ENCODE measurements around the gene MICAL3. TPM values are rescaled to one million over a fixed set of nuclear protein-coding genes. Genes with fewer than 3 reads are reported as not detected.

MICAL3 gene
- total and polyA plus RNA-seq, 9 donors, result 17.5 to 106 (median 81.3) TPM

GRCh38 chr22:17915676-17916075 lies 108.7 kb downstream of the MICAL3 start:
- TF ChIP-seq POLR2A (IDR thresholded peaks at IDR 0.05) (no peak), EP300 (IDR thresholded peaks at IDR 0.05) (no peak), CTCF (IDR thresholded peaks at IDR 0.05) (no peak)
- peaks cover 15% of the 10 kb centered on the region for H3K4me1 ChIP-seq (ENCODE audit: insufficient read depth)
- no peaks in the 10 kb centered on the region for H3K36me3 ChIP-seq
- no peak overlapping the region for H3K27ac ChIP-seq
- intact Hi-C loops (cut with DNase I), result loop anchor here in 3 of 4 donors (10.0 kb wide), 3 partner anchors 71 to 159 kb away; partner anchors contain the start of gene PEX26 (in 2 of the 3)
- no peak for DNase-seq
- no peaks in the 10 kb centered on the region for H3K27me3 ChIP-seq
- H3K4me3 ChIP-seq, result no peak overlapping the region
- no peaks in the 10 kb centered on the region for H3K9me3 ChIP-seq
- WGBS, 3 donors, result 89 to 94% (median 91%) methylated on average over 7 of the region's 7 CpGs

- H3K4me1 ChIP-seq (ENCODE audit: insufficient read depth), result peaks cover 14% of the 10 kb centered on the region
- intact Hi-C loops (cut with DNase I), result loop anchor here in 3 of 4 donors (10.0 kb wide), 3 partner anchors 70 to 160 kb away; partner anchors contain the start of gene PEX26 (in 2 of the 3)
- no peak overlapping the region for H3K27ac ChIP-seq
- no peaks in the 10 kb centered on the region for H3K36me3 ChIP-seq
- WGBS, 3 donors, result 95 to 96% (median 95%) methylated on average over 9 to 10 of the region's 10 CpGs
- DNase-seq, result no peak
- H3K9me3 ChIP-seq, result no peaks in the 10 kb centered on the region
- H3K4me3 ChIP-seq, result no peak overlapping the region
- no peaks in the 10 kb centered on the region for H3K27me3 ChIP-seq
- no peak for TF ChIP-seq EP300 (IDR thresholded peaks at IDR 0.05)
Observed at GRCh38 chr22:17915188-17915587, 109.2 kb downstream of the MICAL3 start.

GRCh38 chr22:17914474-17914873 lies 109.9 kb downstream of the MICAL3 start:
- H3K36me3 ChIP-seq, result no peaks in the 10 kb centered on the region
- H3K27ac ChIP-seq, result no peak overlapping the region
- no peaks in the 10 kb centered on the region for H3K9me3 ChIP-seq
- no peak for DNase-seq
- 81 to 86% (median 85%) methylated on average over 3 of the region's 3 CpGs for whole genome bisulfite sequencing, 3 donors
- no peaks in the 10 kb centered on the region for H3K27me3 ChIP-seq
- H3K4me1 ChIP-seq (ENCODE audit: insufficient read depth), result peaks cover 14% of the 10 kb centered on the region
- intact Hi-C loops (cut with DNase I), result loop anchor here in 3 of 4 donors (10.0 kb wide), 3 partner anchors 70 to 160 kb away; partner anchors contain the start of gene PEX26 (in 2 of the 3)
- no peak for TF ChIP-seq POLR2A (IDR thresholded peaks at IDR 0.05)
- no peak for TF ChIP-seq CTCF (IDR thresholded peaks at IDR 0.05)
- TF ChIP-seq EP300 (IDR thresholded peaks at IDR 0.05), result no peak
- H3K4me3 ChIP-seq, result no peak overlapping the region

- H3K9me3 ChIP-seq, result no peaks in the 10 kb centered on the region
- no peak for DNase-seq
- no peaks in the 10 kb centered on the region for H3K36me3 ChIP-seq
- no peak overlapping the region for H3K4me3 ChIP-seq
- intact Hi-C loops (cut with DNase I), result loop anchor here in 3 of 4 donors (10.0 kb wide), 3 partner anchors 69 to 161 kb away; partner anchors contain the start of gene PEX26 (in 2 of the 3)
- WGBS, 3 donors, result 70 to 80% (median 79%) methylated on average over 8 of the region's 8 CpGs
- no peaks in the 10 kb centered on the region for H3K27me3 ChIP-seq
- peaks cover 14% of the 10 kb centered on the region for H3K4me1 ChIP-seq (ENCODE audit: insufficient read depth)
- no peak for TF ChIP-seq EP300 (IDR thresholded peaks at IDR 0.05)
- no peak for TF ChIP-seq CTCF (IDR thresholded peaks at IDR 0.05)
- no peak for TF ChIP-seq POLR2A (IDR thresholded peaks at IDR 0.05)
- no peak overlapping the region for H3K27ac ChIP-seq
Observed at GRCh38 chr22:17913801-17914347, 110.5 kb downstream of the MICAL3 start.
